Epithelial cell of esophagus (primary cell): Measurements from ENCODE around the gene SLC15A1.

ENCODE experiments used
- DNase-seq: peaks from one replicate; pipeline ENCODE4 v3.0.0; 2010; ENCODE audit warnings: low read depth
- H3K4me3 ChIP-seq: 2 replicates; pipeline ENCODE4 v1.5.1; 2011; ENCODE audit warnings: mild to moderate bottlenecking, low read length, control low read depth
- CTCF ChIP-seq: IDR thresholded peaks from 2 replicates; pipeline ENCODE4 v1.5.1; 2011; ENCODE audit warnings: low read depth, mild to moderate bottlenecking, low read length, control low read depth, inconsistent platforms; ENCODE audit not compliant: insufficient read depth; ENCODE audit errors: missing control alignments

Gene SLC15A1

GRCh38 chr13:98656223-98656622 lies 96.2 kb downstream of the SLC15A1 start:
- DNase-seq: no peak
- no peak for TF ChIP-seq CTCF
- no peak overlapping the region for H3K4me3 ChIP-seq

GRCh38 chr13:98653463-98653985 lies 98.9 kb downstream of the SLC15A1 start:
- H3K4me3 ChIP-seq: no peak overlapping the region
- TF ChIP-seq CTCF: peak; percentile 96
- DNase-seq: peak; percentile 88

GRCh38 chr13:98652721-98653462 lies 99.6 kb downstream of the SLC15A1 start:
- H3K4me3 ChIP-seq: no peak overlapping the region
- no peak for TF ChIP-seq CTCF
- DNase-seq: no peak

GRCh38 chr13:98652276-98652675 lies 100.2 kb downstream of the SLC15A1 start:
- H3K4me3 ChIP-seq: no peak overlapping the region
- no peak for TF ChIP-seq CTCF
- DNase-seq: no peak

- no peak for TF ChIP-seq CTCF
- no peak for DNase-seq
- H3K4me3 ChIP-seq: no peak overlapping the region
Measured at GRCh38 chr13:98651744-98652143, 100.7 kb downstream of the SLC15A1 start.

GRCh38 chr13:98650396-98651107 lies 101.9 kb downstream of the SLC15A1 start:
- peak; percentile 88 for DNase-seq
- peak; percentile 30 for TF ChIP-seq CTCF
- H3K4me3 ChIP-seq: no peak overlapping the region

- no peak overlapping the region for H3K4me3 ChIP-seq
- DNase-seq: no peak
- TF ChIP-seq CTCF: no peak
Measured at GRCh38 chr13:98649861-98650260, 102.6 kb downstream of the SLC15A1 start.
